ENCODE data around the gene PLEKHN1. TPM values are rescaled to one million over a fixed set of nuclear protein-coding genes. Genes with fewer than 3 reads are reported as not detected.
A peak's percentile ranks its signal among the peaks of the same experiment; 100 is the strongest.

Gene PLEKHN1
- total and polyA plus RNA-seq, 3 experiments from 2014 or later, result 0.49 to 3.5 (median 2.7) TPM

DNA sequence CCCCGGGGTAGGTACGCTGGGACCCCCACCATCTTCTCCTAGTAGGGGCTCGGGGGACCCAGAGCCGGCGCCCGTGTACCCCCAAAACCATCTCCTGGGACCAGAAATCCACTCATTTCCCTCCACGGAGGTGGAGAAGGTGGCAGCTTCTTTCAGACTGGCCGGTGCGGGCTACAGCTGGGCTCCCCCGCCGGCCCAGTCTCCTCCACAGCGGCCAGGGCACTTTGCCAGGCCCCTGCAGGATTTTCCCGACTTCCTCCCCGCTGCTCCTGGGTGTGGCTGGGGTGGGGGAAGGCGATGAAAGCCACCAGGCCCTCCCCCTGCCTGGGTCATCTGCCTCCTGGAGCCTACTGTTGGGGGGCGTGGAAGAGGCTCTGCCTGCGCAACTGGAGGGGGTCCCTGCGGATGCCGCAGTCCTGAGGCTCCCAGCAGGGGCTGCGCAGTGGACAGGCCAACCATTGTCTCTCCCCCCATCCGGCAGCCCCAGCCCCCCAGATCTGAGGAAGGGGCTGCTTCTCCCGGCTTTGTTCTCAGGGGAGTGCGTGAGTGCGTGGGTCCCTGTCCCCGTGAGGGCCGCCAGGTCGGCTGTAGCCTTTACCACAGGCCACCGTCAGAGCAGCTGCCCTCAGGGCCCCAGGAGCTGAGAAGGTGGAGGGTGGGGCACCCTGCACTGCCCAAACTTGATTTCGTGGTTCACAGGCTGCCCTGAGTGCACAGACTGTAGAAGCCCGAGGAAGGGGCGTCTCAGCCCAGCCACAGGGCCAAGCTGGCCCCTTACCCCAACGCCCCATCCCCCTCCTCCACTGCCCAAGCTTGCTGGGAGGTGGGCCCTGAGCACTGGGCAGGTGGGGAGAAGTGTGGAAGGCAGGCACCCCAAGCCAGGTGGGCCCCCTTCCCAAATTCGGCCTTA lies 55.0 kb downstream of the PLEKHN1 start:
- POLR2A ChIA-PET, result no interaction called here
- Mint-ChIP-seq H3K4me1 (peaks cover 6 to 20% (median 10%) of the 10 kb centered on the region in 3 donors), H3K27ac (peak overlapping the region in 1 of 8 donors; percentile 14), H3K36me3 (no peaks in the 10 kb centered on the region), H3K27me3 (peaks cover 0 to 3% of the 10 kb centered on the region in 2 donors), H3K4me3 (peak overlapping the region in 5 of 7 donors; percentile 24 to 72 (median 46)), H3K9me3 (no peaks in the 10 kb centered on the region)
- no peaks in the 10 kb centered on the region for H3K9me3 ChIP-seq (ENCODE audit: low read length)
- no peak overlapping the region for H3K27ac ChIP-seq (ENCODE audit: low read depth, low read length)
- no peak overlapping the region for H3K4me3 ChIP-seq (ENCODE audit: low read length)
- no peak for DNase-seq
- H3K4me1 ChIP-seq (ENCODE audit: insufficient read depth, low read length), result peaks cover 13% of the 10 kb centered on the region
- no peaks in the 10 kb centered on the region for H3K27me3 ChIP-seq (ENCODE audit: insufficient read depth, low read length, poor library complexity, severe bottlenecking)
- H3K36me3 ChIP-seq (ENCODE audit: insufficient read depth, low read length), result no peaks in the 10 kb centered on the region
- CTCF ChIA-PET, result interaction anchor here (1.2 kb wide), 1 partner anchor 8 kb away, joined by 5 read pairs; the partner anchor contains the start of gene ISG15

DNA sequence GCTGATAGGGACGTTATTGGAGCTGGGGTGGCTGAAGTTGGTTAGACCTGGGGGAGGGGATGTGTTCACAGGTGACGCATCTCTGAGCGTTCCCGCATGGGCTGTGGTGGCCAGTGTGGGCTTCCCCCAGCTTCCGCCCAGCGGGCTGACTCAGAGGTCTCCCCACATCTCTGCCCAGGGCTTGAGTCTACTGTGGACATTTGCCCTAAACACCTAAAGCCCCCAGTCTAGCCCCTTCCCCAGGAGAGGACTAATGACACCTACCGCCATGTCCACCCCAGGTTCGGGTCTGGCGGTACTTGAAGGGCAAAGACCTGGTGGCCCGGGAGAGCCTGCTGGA lies 55.6 kb downstream of the PLEKHN1 start:
- ChIA-PET CTCF (interaction anchor here (1.2 kb wide), 1 partner anchor 8 kb away, joined by 5 read pairs; the partner anchor contains the start of gene ISG15), POLR2A (no interaction called here)
- Mint-ChIP-seq H3K27ac (no peak overlapping the region), H3K4me3 (peak overlapping the region in 2 of 7 donors; percentile 20 to 34), H3K36me3 (no peaks in the 10 kb centered on the region), H3K4me1 (peaks cover 6 to 20% (median 10%) of the 10 kb centered on the region in 3 donors), H3K27me3 (peaks cover 0 to 3% of the 10 kb centered on the region in 2 donors), H3K9me3 (no peaks in the 10 kb centered on the region)
- Histone ChIP-seq H3K27me3 (ENCODE audit: insufficient read depth, low read length, poor library complexity, severe bottlenecking) (no peaks in the 10 kb centered on the region), H3K9me3 (ENCODE audit: low read length) (no peaks in the 10 kb centered on the region), H3K4me3 (ENCODE audit: low read length) (no peak overlapping the region), H3K36me3 (ENCODE audit: insufficient read depth, low read length) (no peaks in the 10 kb centered on the region), H3K27ac (ENCODE audit: low read depth, low read length) (no peak overlapping the region), H3K4me1 (ENCODE audit: insufficient read depth, low read length) (peaks cover 13% of the 10 kb centered on the region)
- DNase-seq, result no peak

DNA sequence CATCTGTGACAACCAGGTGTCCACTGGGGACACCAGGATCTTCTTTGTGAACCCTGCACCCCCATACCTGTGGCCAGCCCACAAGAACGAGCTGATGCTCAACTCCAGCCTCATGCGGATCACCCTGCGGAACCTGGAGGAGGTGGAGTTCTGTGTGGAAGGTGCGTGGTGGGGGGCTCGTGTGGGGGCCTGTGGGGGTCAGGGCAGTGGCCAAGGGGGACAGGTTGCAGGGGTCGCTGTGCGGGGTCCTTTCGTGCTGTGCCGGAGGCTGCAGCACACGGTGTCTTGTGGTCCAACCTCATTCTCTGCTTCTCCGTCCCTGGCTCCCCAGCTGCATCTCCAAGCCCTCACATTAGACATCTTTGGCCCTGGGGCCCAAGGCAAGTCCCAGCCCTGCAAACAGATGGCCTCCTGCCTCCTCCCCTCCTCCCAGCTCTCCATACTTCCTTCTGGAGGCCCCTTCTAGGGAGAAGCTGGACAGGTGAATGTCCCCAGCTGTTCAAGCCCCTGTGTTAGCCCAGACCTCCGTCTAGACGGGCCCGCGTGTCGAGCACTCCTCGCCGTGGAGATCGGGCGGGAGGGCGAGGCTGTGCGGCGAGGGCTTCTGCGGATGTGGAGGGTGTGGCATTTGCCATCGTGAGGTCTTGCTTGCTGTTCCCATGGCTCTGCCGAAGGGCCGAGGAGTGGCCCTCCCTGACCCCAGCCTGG lies 56.2 kb downstream of the PLEKHN1 start:
- H3K27ac ChIP-seq (ENCODE audit: low read depth, low read length), result no peak overlapping the region
- no peaks in the 10 kb centered on the region for H3K9me3 ChIP-seq (ENCODE audit: low read length)
- H3K36me3 Mint-ChIP-seq, result no peaks in the 10 kb centered on the region
- H3K36me3 ChIP-seq (ENCODE audit: insufficient read depth, low read length), result no peaks in the 10 kb centered on the region
- peaks cover 2 to 15% (median 6%) of the 10 kb centered on the region in 3 donors for H3K4me1 Mint-ChIP-seq
- ChIA-PET CTCF (interaction anchor here (1.2 kb wide), 1 partner anchor 9 kb away, joined by 5 read pairs; the partner anchor contains the start of gene ISG15), POLR2A (no interaction called here)
- no peaks in the 10 kb centered on the region for H3K27me3 ChIP-seq (ENCODE audit: insufficient read depth, low read length, poor library complexity, severe bottlenecking)
- no peak for DNase-seq
- H3K4me3 Mint-ChIP-seq, result peak overlapping the region in 6 of 7 donors; percentile 15 to 86 (median 28)
- no peak overlapping the region for H3K27ac Mint-ChIP-seq
- H3K4me1 ChIP-seq (ENCODE audit: insufficient read depth, low read length), result peaks cover 13% of the 10 kb centered on the region
- H3K4me3 ChIP-seq (ENCODE audit: low read length), result no peak overlapping the region
- no peaks in the 10 kb centered on the region for H3K9me3 Mint-ChIP-seq
- H3K27me3 Mint-ChIP-seq, result peaks cover 0 to 3% of the 10 kb centered on the region in 2 donors

DNA sequence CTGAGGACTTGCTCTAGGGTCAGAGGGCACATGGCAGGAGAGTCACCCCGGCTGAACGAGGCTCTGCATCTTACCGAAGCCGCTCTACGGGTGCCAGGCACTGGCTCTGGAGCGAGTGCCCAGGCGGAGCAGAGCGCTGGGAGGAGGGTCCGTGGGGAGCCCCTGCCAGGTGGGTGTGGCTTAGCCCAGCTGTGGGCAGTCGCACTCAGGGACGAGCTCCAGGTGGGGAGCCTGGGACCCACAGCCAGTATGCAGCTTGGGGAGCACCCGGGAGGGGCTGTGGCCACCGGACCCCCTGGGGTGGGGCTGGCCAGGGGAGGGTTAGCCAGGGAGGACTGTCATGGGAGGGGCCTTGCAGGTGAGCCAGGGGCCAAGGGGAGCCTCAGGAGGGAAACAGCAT lies 57.4 kb downstream of the PLEKHN1 start:
- POLR2A ChIA-PET, result interaction anchor here (0.6 kb wide), 1 partner anchor 16 kb away, joined by 10 read pairs; no protein-coding TSS in a partner anchor
- CTCF ChIA-PET, result no interaction called here

DNA sequence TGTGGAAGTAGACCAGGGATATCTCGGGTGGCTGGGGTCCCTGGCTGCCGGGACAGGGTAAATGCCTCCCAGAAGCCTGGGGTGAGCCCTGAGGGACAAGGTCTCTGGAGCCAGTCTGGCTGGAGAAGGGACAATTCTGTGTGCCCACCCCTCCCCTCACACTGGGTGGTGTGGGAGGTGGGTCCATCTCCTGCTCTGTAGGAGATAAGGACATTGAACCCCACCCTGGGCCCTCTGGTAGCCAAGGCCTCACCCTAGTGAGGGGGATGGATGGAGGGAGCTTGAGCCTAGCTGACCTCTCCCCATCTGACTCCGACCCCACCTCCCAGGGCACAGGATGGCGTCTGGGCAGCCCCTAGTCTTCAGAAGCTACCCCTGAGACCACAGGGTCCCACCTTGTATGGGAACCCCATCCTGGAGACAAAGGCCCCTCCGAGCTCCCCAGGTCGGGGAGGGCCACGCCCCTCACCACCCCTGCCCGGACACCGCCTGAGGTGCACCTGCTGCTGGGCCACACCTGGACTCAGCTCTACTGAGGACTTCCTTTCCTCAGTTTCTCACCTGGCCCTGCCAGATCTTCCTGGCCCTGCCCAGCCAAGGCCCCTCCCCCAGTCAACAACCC lies 58.0 kb downstream of the PLEKHN1 start:
- no peak overlapping the region for H3K27ac ChIP-seq (ENCODE audit: low read depth, low read length)
- no peaks in the 10 kb centered on the region for H3K9me3 ChIP-seq (ENCODE audit: low read length)
- Mint-ChIP-seq H3K9me3 (no peaks in the 10 kb centered on the region), H3K4me1 (peaks cover 0 to 10% (median 3%) of the 10 kb centered on the region in 3 donors), H3K27me3 (peaks cover 0 to 3% of the 10 kb centered on the region in 2 donors), H3K4me3 (no peak overlapping the region), H3K27ac (peak overlapping the region in 1 of 8 donors; percentile 47), H3K36me3 (no peaks in the 10 kb centered on the region)
- DNase-seq, result no peak
- ChIA-PET POLR2A (interaction anchor here (0.6 kb wide), 1 partner anchor 16 kb away, joined by 10 read pairs; no protein-coding TSS in a partner anchor), CTCF (no interaction called here)
- no peak overlapping the region for H3K4me3 ChIP-seq (ENCODE audit: low read length)
- H3K27me3 ChIP-seq (ENCODE audit: insufficient read depth, low read length, poor library complexity, severe bottlenecking), result no peaks in the 10 kb centered on the region
- peaks cover 9% of the 10 kb centered on the region for H3K4me1 ChIP-seq (ENCODE audit: insufficient read depth, low read length)
- no peaks in the 10 kb centered on the region for H3K36me3 ChIP-seq (ENCODE audit: insufficient read depth, low read length)

More for the DNA sequence above, 57.4 kb downstream of the PLEKHN1 start:
- Histone ChIP-seq H3K4me3 (ENCODE audit: low read length) (no peak overlapping the region), H3K36me3 (ENCODE audit: insufficient read depth, low read length) (no peaks in the 10 kb centered on the region), H3K27ac (ENCODE audit: low read depth, low read length) (no peak overlapping the region), H3K27me3 (ENCODE audit: insufficient read depth, low read length, poor library complexity, severe bottlenecking) (no peaks in the 10 kb centered on the region), H3K9me3 (ENCODE audit: low read length) (no peaks in the 10 kb centered on the region), H3K4me1 (ENCODE audit: insufficient read depth, low read length) (peaks cover 13% of the 10 kb centered on the region)
- H3K4me3 Mint-ChIP-seq, result peak overlapping the region in 1 of 7 donors; percentile 50
- H3K36me3 Mint-ChIP-seq, result no peaks in the 10 kb centered on the region
- no peaks in the 10 kb centered on the region for H3K9me3 Mint-ChIP-seq
- H3K27me3 Mint-ChIP-seq, result peaks cover 0 to 3% of the 10 kb centered on the region in 2 donors
- peaks cover 0 to 14% (median 5%) of the 10 kb centered on the region in 3 donors for H3K4me1 Mint-ChIP-seq
- no peak overlapping the region for H3K27ac Mint-ChIP-seq
- no peak for DNase-seq

DNA sequence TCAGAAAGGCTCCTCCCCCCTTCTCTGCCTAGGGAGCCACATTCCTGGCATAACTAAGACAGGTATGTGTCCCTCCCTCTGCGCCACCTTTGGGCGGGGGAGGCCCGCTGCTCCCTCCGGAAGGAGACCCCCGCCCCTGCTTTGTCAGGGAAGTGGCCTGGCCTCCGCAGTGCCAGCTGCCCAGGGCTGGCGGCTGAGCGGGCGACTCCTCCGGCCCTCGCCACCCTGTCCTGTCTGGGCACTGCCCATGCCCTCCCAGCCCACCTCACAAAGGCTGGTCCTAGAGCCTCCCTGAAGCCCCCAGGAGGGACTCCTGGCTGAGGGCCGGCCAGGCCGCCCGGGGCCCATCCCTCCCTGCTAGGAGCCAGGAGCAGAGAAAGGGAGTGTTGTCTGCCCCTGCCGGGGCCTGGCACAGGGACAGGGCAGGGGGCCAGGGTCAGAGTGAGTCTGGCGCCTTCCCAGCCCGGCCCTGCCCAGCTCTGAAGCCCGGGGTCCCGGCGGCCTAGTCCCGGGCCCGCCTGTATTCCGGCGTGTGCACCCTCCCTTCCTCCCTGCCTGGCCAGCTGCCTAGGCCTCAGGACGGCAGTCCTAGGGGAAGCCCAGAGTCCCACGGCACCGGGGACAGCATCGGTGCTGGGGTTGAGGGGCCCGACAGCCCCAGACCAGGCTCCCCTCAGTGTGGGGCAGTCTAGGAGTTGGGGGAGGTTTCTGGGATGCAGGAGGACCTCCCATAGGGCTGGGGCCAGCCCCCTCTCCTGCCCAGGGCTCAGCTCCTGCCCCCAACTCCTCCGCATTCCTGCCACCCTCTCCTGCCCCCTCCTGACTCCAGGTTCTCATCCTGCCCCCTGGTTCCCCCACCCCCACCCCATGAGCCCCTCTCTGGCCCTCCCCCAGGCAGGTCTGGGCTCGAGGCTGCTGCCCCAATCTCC lies 58.8 kb downstream of the PLEKHN1 start:
- Mint-ChIP-seq H3K36me3 (no peaks in the 10 kb centered on the region), H3K4me3 (no peak overlapping the region), H3K27ac (no peak overlapping the region), H3K9me3 (no peaks in the 10 kb centered on the region), H3K27me3 (peaks cover 0 to 3% of the 10 kb centered on the region in 2 donors), H3K4me1 (peaks cover 0 to 10% (median 3%) of the 10 kb centered on the region in 3 donors)
- Histone ChIP-seq H3K9me3 (ENCODE audit: low read length) (no peaks in the 10 kb centered on the region), H3K27ac (ENCODE audit: low read depth, low read length) (no peak overlapping the region), H3K36me3 (ENCODE audit: insufficient read depth, low read length) (no peaks in the 10 kb centered on the region), H3K27me3 (ENCODE audit: insufficient read depth, low read length, poor library complexity, severe bottlenecking) (no peaks in the 10 kb centered on the region), H3K4me1 (ENCODE audit: insufficient read depth, low read length) (peaks cover 9% of the 10 kb centered on the region), H3K4me3 (ENCODE audit: low read length) (no peak overlapping the region)
- ChIA-PET POLR2A (interaction anchor here (0.6 kb wide), 1 partner anchor 18 kb away, joined by 3 read pairs; no protein-coding TSS in a partner anchor), CTCF (no interaction called here)
- no peak for DNase-seq

Measured in CD8-positive, alpha-beta memory T cell (primary cell).